ENCODE measurements around the gene TOR3A. TPM values are rescaled to one million over a fixed set of nuclear protein-coding genes. Genes with fewer than 3 reads are reported as not detected.

The TOR3A gene
- total and polyA plus RNA-seq, 2 of the 8 experiments (the other 6 are each of a cell fraction or from before 2014, with no cell fraction given), result 15.3 to 21.4 TPM

DNA sequence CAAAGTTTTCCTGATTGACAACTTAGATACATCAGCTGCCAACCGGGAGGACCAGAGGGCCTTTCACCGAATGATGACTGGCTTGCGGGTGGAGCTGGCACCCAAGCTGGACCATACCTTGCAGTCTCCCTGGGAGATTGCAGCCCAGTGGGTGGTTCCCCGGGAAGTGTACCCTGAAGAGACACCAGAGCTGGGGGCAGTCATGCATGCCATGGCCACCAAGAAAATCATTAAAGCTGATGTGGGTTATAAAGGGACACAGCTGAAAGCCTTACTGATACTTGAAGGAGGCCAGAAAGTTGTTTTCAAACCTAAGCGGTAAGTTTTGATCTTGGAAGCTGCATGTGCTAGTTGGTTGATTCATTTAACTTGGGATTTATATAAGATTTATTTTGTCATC, 38.0 kb upstream of the TOR3A start:
- Histone ChIP-seq H3K4me2 (ENCODE audit: insufficient read depth in 1 of 2, low read depth in 2 of 2, low read length in 2 of 2) (no peak overlapping the region), H2BK12ac (ENCODE audit: low read depth, low read length) (no peak overlapping the region), H2AK5ac (ENCODE audit: low read depth, low read length) (no peak overlapping the region), H4K5ac (ENCODE audit: insufficient read length, low read depth, low read length) (no peak overlapping the region), H2BK15ac (ENCODE audit: low read length) (no peak overlapping the region), H3K4ac (replicated peaks; ENCODE audit: insufficient read length, low read depth, low read length) (no peak overlapping the region), H3K18ac (ENCODE audit: extremely low read depth, low read length) (no peak overlapping the region), H4K91ac (replicated peaks; ENCODE audit: insufficient read length, low read length) (no peak overlapping the region), H3K9me3 (ENCODE audit: insufficient read depth in 2 of 2, low read depth in 1 of 2, low read length in 1 of 2) (peaks cover 2 to 20% of the 10 kb centered on the region in 2 experiments; a peak in 1 of 4 replicates), H4K8ac (ENCODE audit: extremely low read depth, insufficient read depth, low read length) (no peak overlapping the region), H4K20me1 (replicated peaks in 1 of 2; ENCODE audit: control insufficient read depth in 1 of 2, insufficient read depth in 2 of 2, low read length in 2 of 2) (peaks cover 0 to 2% of the 10 kb centered on the region in 2 experiments), H3K56ac (replicated peaks; ENCODE audit: insufficient read length, low read depth, low read length) (no peak overlapping the region), H3K14ac (ENCODE audit: insufficient read length) (no peak overlapping the region), H2BK120ac (replicated peaks; ENCODE audit: low read depth, low read length) (no peak overlapping the region), H3K23me2 (ENCODE audit: low read depth, low read length) (no peaks in the 10 kb centered on the region), H2BK20ac (ENCODE audit: low read length) (no peak overlapping the region), H3K4me3 (ENCODE audit: extremely low read depth in 1 of 4, insufficient read depth in 2 of 4, low read depth in 3 of 4, low read length in 4 of 4) (no peak overlapping the region), H3K4me1 (replicated peaks in 1 of 4; ENCODE audit: control insufficient read depth in 3 of 4, insufficient read depth in 4 of 4, low read length in 3 of 4) (peaks cover 0 to 2% (median under 1%) of the 10 kb centered on the region in 4 experiments; a peak in 1 of 7 replicates), H3K79me2 (ENCODE audit: control insufficient read depth in 1 of 2, insufficient read depth in 2 of 2, low read length in 2 of 2) (peaks cover 0 to 22% of the 10 kb centered on the region in 2 experiments; a peak in 2 of 4 replicates), H3K36me3 (ENCODE audit: control insufficient read depth in 2 of 4, insufficient read depth in 4 of 4, low read length in 3 of 4) (no peaks in the 10 kb centered on the region), H2BK5ac (ENCODE audit: low read depth, low read length) (no peak overlapping the region), H3K27ac (ENCODE audit: low read depth, low read length) (no peak overlapping the region), H3K79me1 (ENCODE audit: low read depth, low read length) (no peaks in the 10 kb centered on the region; the same call in 1 of the 2 replicates), H3K9ac (replicated peaks in 1 of 4; ENCODE audit: extremely low read depth in 1 of 4, low read depth in 3 of 4, low read length in 3 of 4) (no peak overlapping the region), H3K23ac (ENCODE audit: insufficient read length) (no peak overlapping the region), H3K27me3 (replicated peaks in 1 of 4; ENCODE audit: control insufficient read depth in 3 of 4, extremely low read depth in 1 of 4, insufficient read depth in 3 of 4, low read length in 3 of 4) (no peaks in the 10 kb centered on the region), H2AFZ (ENCODE audit: low read length) (no peak overlapping the region)
- DNase-seq (ENCODE audit: low read depth in 1 of 2, low spot score in 2 of 2) (no peak), FAIRE-seq (no peak)
- 88% methylated on average over 5 of the region's 5 CpGs; no CpG with 5 or more reads in 1 of the 2 experiments for WGBS, 2 experiments (ENCODE audit: extremely low coverage in 1 of 2, insufficient coverage in 1 of 2, insufficient read length in 1 of 2, insufficient replicate concordance in 2 of 2, low coverage in 1 of 2, low lambda C conversion rate in 2 of 2, missing lambda C conversion rate in 1 of 2)
- TF ChIP-seq RFX5 (IDR thresholded peaks at IDR 0.05; ENCODE audit: borderline replicate concordance, low read depth, low read length) (no peak), JUN (IDR thresholded peaks at IDR 0.05; ENCODE audit: low read depth, low read length) (no peak), TEAD4 (IDR thresholded peaks at IDR 0.05; ENCODE audit: low read depth, low read length) (no peak), CEBPB (IDR thresholded peaks at IDR 0.05; ENCODE audit: low read depth, low read length) (no peak), TBP (IDR thresholded peaks at IDR 0.05; ENCODE audit: low read depth, low read length) (no peak), BCL11A (IDR thresholded peaks at IDR 0.05; ENCODE audit: low read depth in 2 of 2, low read length in 2 of 2) (no peak), HDAC6 (IDR thresholded peaks at IDR 0.05; ENCODE audit: low read depth, low read length) (no peak), CTBP2 (IDR thresholded peaks at IDR 0.05; ENCODE audit: borderline replicate concordance, insufficient read depth, insufficient read length, low read length) (no peak), RXRA (IDR thresholded peaks at IDR 0.05; ENCODE audit: insufficient read depth, low read depth, low read length) (no peak), PHF8 (conservative IDR thresholded peaks at IDR 0.05; ENCODE audit: low read depth, low read length) (no peak), BACH1 (IDR thresholded peaks at IDR 0.05; ENCODE audit: low read length) (no peak), TAF7 (optimal IDR thresholded peaks at IDR 0.05; ENCODE audit: borderline replicate concordance, low read depth, low read length) (no peak)
- TF ChIP-seq, protein P1, sequence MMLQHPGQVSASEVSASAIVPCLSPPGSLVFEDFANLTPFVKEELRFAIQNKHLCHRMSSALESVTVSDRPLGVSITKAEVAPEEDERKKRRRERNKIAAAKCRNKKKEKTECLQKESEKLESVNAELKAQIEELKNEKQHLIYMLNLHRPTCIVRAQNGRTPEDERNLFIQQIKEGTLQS (IDR thresholded peaks at IDR 0.05; ENCODE audit: insufficient read depth, low read depth, low read length), result no peak
- TF ChIP-seq, protein P2, sequence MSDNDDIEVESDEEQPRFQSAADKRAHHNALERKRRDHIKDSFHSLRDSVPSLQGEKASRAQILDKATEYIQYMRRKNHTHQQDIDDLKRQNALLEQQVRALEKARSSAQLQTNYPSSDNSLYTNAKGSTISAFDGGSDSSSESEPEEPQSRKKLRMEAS (IDR thresholded peaks at IDR 0.05), result no peak
- ChIA-PET POLR2A (ENCODE audit: partially characterized antibody) (no interaction called here), CTCF (ENCODE audit: partially characterized antibody) (interaction anchor here (0.5 to 1.0 kb wide), 3 partner anchors 9 to 195 kb away, joined by 3 read pairs; no protein-coding TSS in a partner anchor)

Measured in H1 (cell line).